ENCODE data around the gene ITPA. TPM values are rescaled to one million over a fixed set of nuclear protein-coding genes. Genes with fewer than 3 reads are reported as not detected.

Gene ITPA
- total and polyA plus RNA-seq, 2 of the 13 experiments (the other 11 are each of a cell fraction or from before 2014, with no cell fraction given): 60.1 to 103 TPM

DNA sequence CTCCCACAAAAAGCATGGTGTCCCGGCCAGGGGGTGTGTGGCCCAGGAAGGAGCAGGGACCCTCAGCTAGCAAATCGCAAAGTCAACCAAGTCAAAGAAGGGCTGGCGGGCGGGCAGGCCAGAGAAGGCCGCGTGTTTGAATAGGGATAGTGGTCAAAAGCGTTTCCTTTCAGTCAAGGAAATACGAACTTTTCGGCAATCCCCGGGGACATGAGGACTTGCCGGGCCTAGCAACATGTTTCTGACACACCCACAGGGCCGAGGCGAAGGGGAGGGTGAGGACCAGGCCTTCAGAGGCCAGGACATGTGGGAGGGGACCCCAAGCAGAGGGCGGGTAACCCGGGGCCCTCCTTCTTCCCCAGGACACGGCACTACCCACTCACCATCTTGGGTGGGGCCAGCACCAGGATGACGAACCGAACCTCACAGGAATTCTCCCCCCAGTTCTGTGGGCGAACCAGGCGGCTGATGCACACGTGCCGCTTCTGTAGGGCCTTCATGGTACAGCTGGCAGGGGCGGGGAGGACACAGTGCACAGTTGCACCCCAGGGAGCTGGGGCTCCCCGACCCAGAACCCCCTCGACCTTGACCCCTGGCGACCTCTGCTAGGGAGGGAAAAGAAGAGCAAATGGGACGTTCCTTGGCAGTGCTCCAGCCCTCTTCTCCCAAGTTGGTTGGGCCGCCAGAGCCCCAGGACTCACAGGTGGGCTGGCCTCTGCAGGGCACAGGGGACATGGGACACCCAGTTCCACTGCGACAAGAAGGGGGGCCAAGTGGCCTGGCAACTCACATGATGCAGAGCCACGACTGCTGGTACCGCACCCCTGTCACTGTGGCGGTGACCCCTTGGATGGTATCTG lies 24.1 kb downstream of the ITPA start:
- intact Hi-C loops (cut with micrococcal nuclease; ENCODE audit: unreplicated experiment): no loop called here
- H3K27me3 ChIP-seq (ENCODE audit: control insufficient read depth in 1 of 2, insufficient read depth in 2 of 2, low read length in 2 of 2): peaks cover 0 to 13% of the 10 kb centered on the region in 2 experiments; a peak in 2 of 5 replicates
- ChIA-PET CTCF (ENCODE audit: low intra/inter-chr PET ratio, low total read pairs) (no interaction called here), POLR2A (interaction anchor here (1.5 to 2.5 kb wide), 3 partner anchors 10 to 24 kb away, joined by 7 to 29 read pairs (median 8); partner anchors contain the start of gene ITPA)
- no peak overlapping the region for H2AFZ ChIP-seq (ENCODE audit: low read length)
- no peak for ATAC-seq
- DNase-seq (ENCODE audit: low spot score): no peak
- H3K9ac ChIP-seq (ENCODE audit: insufficient read depth, low read depth, low read length): no peak overlapping the region
- no peak overlapping the region for H3K27ac ChIP-seq (ENCODE audit: extremely low read length, insufficient read depth, low read length)
- H3K79me2 ChIP-seq (ENCODE audit: insufficient read depth, low read length): no peaks in the 10 kb centered on the region
- H3K4me2 ChIP-seq (ENCODE audit: low read depth, low read length): no peak overlapping the region
- H3K36me3 ChIP-seq (replicated peaks in 1 of 2; ENCODE audit: control insufficient read depth in 1 of 2, insufficient read depth in 2 of 2, low read length in 2 of 2): peaks cover 0 to 9% of the 10 kb centered on the region in 2 experiments; a peak in 3 of 5 replicates
- no peaks in the 10 kb centered on the region for H3K9me3 ChIP-seq (ENCODE audit: low read length)
- WGBS (ENCODE audit: low lambda C conversion rate): 89% methylated on average over 29 of the region's 32 CpGs
- TF ChIP-seq NFKB2 (CRISPR knock-in tag; IDR thresholded peaks at IDR 0.05; ENCODE audit: borderline replicate concordance): 0 out of 2 replicates have a peak, but pooled peaks have one; percentile 15
- TF ChIP-seq, protein P1, sequence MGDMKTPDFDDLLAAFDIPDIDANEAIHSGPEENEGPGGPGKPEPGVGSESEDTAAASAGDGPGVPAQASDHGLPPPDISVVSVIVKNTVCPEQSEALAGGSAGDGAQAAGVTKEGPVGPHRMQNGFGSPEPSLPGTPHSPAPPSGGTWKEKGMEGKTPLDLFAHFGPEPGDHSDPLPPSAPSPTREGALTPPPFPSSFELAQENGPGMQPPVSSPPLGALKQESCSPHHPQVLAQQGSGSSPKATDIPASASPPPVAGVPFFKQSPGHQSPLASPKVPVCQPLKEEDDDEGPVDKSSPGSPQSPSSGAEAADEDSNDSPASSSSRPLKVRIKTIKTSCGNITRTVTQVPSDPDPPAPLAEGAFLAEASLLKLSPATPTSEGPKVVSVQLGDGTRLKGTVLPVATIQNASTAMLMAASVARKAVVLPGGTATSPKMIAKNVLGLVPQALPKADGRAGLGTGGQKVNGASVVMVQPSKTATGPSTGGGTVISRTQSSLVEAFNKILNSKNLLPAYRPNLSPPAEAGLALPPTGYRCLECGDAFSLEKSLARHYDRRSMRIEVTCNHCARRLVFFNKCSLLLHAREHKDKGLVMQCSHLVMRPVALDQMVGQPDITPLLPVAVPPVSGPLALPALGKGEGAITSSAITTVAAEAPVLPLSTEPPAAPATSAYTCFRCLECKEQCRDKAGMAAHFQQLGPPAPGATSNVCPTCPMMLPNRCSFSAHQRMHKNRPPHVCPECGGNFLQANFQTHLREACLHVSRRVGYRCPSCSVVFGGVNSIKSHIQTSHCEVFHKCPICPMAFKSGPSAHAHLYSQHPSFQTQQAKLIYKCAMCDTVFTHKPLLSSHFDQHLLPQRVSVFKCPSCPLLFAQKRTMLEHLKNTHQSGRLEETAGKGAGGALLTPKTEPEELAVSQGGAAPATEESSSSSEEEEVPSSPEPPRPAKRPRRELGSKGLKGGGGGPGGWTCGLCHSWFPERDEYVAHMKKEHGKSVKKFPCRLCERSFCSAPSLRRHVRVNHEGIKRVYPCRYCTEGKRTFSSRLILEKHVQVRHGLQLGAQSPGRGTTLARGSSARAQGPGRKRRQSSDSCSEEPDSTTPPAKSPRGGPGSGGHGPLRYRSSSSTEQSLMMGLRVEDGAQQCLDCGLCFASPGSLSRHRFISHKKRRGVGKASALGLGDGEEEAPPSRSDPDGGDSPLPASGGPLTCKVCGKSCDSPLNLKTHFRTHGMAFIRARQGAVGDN (CRISPR knock-in tag; IDR thresholded peaks at IDR 0.05): peak; percentile 17; the same call in 1 of the 2 replicates
- 0 out of 2 replicates have a peak, but pooled peaks have one; percentile 15 for TF ChIP-seq HOXD1 (CRISPR knock-in tag; IDR thresholded peaks at IDR 0.05)
- peak; percentile 4; the same call in 1 of the 2 replicates for TF ChIP-seq ZNF235 (CRISPR knock-in tag; IDR thresholded peaks at IDR 0.05; ENCODE audit: borderline replicate concordance)
- no peak for TF ChIP-seq ZSCAN31 (CRISPR knock-in tag; IDR thresholded peaks at IDR 0.05; ENCODE audit: low read depth)
- TF ChIP-seq ZFAT (CRISPR knock-in tag; conservative IDR thresholded peaks at IDR 0.05): no peak
- TF ChIP-seq U2AF2 (IDR thresholded peaks at IDR 0.05; ENCODE audit: low read depth, low read length): no peak
- peak; percentile 58 for TF ChIP-seq NR2F6 (IDR thresholded peaks at IDR 0.05)
- TF ChIP-seq NR2F6 (CRISPR knock-in tag; IDR thresholded peaks at IDR 0.05): no peak
- BruUV-seq (replicated peaks): no TSS peak
- H4K20me1 ChIP-seq (ENCODE audit: insufficient read depth, low read length): no peaks in the 10 kb centered on the region
- no peak overlapping the region for H3K4me3 ChIP-seq (replicated peaks in 1 of 3; ENCODE audit: insufficient read depth in 1 of 3, low read depth in 2 of 3, low read length in 3 of 3)
- peaks cover 52% of the 10 kb centered on the region for H3K4me1 ChIP-seq (ENCODE audit: insufficient read depth, low read length)
- FAIRE-seq: no peak
- in situ Hi-C loops (cut with HindIII; ENCODE audit: extremely low pct_ligation_motif_present, low pct_unique_long_range_greater_than_20kb): no loop called here

Measured in HepG2 (cell line).